Measurements from ENCODE around the gene DMD.

The DMD gene

DNA sequence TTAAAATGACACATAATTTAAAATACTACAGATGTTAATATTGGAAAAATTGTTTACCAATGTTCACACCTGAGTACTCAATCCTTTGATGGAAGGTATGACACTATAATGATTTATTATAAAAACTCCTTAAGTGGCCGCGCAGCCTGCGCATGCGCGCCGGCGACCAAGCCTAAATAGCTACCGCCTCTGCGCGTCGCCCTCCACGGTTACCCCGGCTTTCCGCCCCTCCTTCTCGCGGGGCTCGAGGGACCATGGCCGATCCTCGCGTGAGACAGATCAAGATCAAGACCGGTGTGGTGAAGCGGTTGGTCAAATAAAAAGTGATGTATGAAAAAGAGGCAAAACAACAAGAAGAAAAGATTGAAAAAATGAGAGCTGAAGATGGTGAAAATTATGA is 170.2 kb downstream of the DMD start:
- no peak overlapping the region for H3K4me3 ChIP-seq (replicated peaks in 1 of 2; ENCODE audit: low read depth in 2 of 2, low read length in 2 of 2)
- no peak for TF ChIP-seq CTCF (IDR thresholded peaks at IDR 0.05; ENCODE audit: low read depth, low read length)
- DNase-seq (ENCODE audit: low read depth in 2 of 2): no peak

- TF ChIP-seq CTCF (IDR thresholded peaks at IDR 0.05; ENCODE audit: low read depth, low read length): no peak
- no peak overlapping the region for H3K4me3 ChIP-seq (replicated peaks in 1 of 2; ENCODE audit: low read depth in 2 of 2, low read length in 2 of 2)
- DNase-seq (ENCODE audit: low read depth in 2 of 2): no peak
Measured at GRCh38 chrX:33032700-33033099, 178.6 kb downstream of the DMD start.

DNA sequence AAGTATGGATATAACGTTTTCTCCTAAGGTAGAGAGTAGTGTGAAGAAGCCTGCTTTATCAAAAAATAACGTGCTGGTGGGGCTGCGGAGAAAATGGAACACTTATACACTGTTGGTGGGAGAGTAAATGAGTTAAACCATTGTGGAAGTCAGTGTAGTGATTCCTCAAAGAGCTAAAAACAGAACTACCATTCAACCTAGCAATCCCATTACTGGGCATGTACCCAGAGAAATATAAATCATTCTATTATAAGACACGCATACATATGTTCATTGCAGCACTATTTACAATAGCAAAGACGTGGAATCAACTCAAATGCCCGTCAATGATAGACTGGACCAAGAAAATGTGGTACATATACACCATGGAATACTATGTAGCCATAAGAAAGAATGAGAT is 196.4 kb downstream of the DMD start:
- TF ChIP-seq CTCF (IDR thresholded peaks at IDR 0.05; ENCODE audit: low read depth, low read length): no peak
- no peak for DNase-seq (ENCODE audit: low read depth in 2 of 2)
- no peak overlapping the region for H3K4me3 ChIP-seq (replicated peaks in 1 of 2; ENCODE audit: low read depth in 2 of 2, low read length in 2 of 2)

- no peak for TF ChIP-seq CTCF (IDR thresholded peaks at IDR 0.05; ENCODE audit: low read depth, low read length)
- no peak for DNase-seq (ENCODE audit: low read depth in 2 of 2)
- H3K4me3 ChIP-seq (replicated peaks in 1 of 2; ENCODE audit: low read depth in 2 of 2, low read length in 2 of 2): no peak overlapping the region
Measured at GRCh38 chrX:33014086-33014485, 197.3 kb downstream of the DMD start.

GRCh38 chrX:33001107-33001506 is 210.2 kb downstream of the DMD start:
- TF ChIP-seq CTCF (IDR thresholded peaks at IDR 0.05; ENCODE audit: low read depth, low read length): no peak
- no peak overlapping the region for H3K4me3 ChIP-seq (replicated peaks in 1 of 2; ENCODE audit: low read depth in 2 of 2, low read length in 2 of 2)
- DNase-seq (ENCODE audit: low read depth in 2 of 2): peak in 1 of 2 donors; percentile 1

DNA sequence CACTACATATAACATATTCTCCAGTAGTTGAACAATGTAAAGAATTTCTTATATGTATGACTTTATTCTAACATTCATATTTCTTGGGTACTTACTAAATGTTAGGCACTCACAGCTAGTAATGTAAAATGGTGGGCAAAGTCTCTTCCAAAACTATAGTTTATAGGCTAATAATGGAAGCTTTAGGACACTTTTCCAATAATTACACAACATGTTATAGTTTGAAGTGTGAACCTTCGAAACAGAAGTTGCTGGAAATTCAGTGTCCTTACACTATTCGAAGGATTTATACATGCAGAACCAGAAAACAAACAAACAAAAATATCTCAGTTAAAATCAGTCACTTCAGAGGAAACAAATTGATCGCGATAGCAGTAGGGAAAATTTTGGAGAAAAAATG is 212.6 kb downstream of the DMD start:
- TF ChIP-seq CTCF (IDR thresholded peaks at IDR 0.05; ENCODE audit: low read depth, low read length): no peak
- DNase-seq (ENCODE audit: low read depth in 2 of 2): no peak

GRCh38 chrX:32995427-32995826 is 215.9 kb downstream of the DMD start:
- no peak for DNase-seq (ENCODE audit: low read depth in 2 of 2)
- no peak for TF ChIP-seq CTCF (IDR thresholded peaks at IDR 0.05; ENCODE audit: low read depth, low read length)
- no peak overlapping the region for H3K4me3 ChIP-seq (replicated peaks in 1 of 2; ENCODE audit: low read depth in 2 of 2, low read length in 2 of 2)

More for the DNA sequence above, 212.6 kb downstream of the DMD start:
- H3K4me3 ChIP-seq (replicated peaks in 1 of 2; ENCODE audit: low read depth in 2 of 2, low read length in 2 of 2): no peak overlapping the region
